ENCODE data around the gene MVK. TPM values are rescaled to one million over a fixed set of nuclear protein-coding genes. Genes with fewer than 3 reads are reported as not detected.

Gene MVK
- total RNA-seq, 1 experiment from 2014 or later = 50.8 TPM

DNA sequence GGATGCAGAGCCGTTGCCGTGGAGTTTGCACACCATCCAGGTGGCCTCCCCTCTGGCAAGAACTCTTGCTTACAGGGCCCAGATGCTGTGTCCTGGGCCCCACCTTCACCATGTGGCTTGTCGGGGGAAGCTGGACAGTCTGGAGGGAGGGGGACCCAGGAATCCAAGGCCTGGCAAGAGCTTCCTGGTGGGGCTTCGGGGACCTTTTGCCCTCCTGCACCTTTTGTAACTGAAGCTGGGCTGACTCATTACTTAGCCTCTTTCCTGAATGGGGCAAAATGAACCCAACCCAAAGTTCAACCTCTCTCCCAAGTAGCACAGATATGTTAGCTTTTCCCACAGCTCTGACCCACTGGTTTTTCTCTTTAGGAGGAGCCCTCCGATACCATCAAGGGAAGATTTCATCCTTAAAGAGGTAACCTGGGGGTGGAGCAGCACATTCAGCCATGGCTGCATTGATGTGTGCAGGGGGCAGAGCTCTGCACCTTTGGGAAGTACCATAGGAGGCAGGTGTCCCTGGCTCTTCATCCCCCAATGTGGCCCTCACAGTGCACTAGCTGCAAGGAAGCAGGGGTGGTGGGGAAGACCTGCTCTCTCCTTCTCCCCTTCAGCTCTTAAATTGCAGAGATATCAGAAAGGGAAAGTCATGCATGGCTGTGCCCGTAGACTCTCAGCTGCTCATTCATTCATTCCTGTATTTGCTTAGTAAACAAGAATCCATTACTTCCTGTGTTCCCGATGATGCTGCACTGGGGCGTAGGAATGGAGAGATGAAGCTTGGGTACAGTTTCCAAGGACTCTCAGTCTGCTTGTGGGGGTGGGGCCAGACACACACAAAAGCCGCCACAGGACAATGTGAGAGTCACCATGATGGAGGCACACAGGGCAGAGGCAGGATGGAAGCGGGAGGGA lies 13.0 kb downstream of the MVK start:
- DNase-seq = peak; percentile 79 to 80
- CTCF ChIA-PET = interaction anchor here (1.0 to 1.3 kb wide), 3 partner anchors 11 to 188 kb away, joined by 3 read pairs; no protein-coding TSS in a partner anchor
- POLR2A ChIA-PET (ENCODE audit: unreplicated experiment) = interaction anchor here (0.6 to 1.3 kb wide), 4 partner anchors 13 to 123 kb away, joined by 5 to 11 read pairs (median 6); partner anchors contain the start of genes MMAB and MVK

GRCh38 chr12:109587921-109588320 lies 14.3 kb downstream of the MVK start:
- peaks cover 20% of the 10 kb centered on the region for H3K4me1 ChIP-seq (replicated peaks; ENCODE audit: insufficient read depth)
- no peak overlapping the region for H3K4me2 ChIP-seq
- H3K27ac ChIP-seq = no peak overlapping the region
- H3K27me3 ChIP-seq (ENCODE audit: insufficient read depth, low read depth) = no peaks in the 10 kb centered on the region
- H3K79me2 ChIP-seq (ENCODE audit: low read depth) = no peaks in the 10 kb centered on the region
- no peak for DNase-seq
- intact Hi-C loops (cut with micrococcal nuclease; ENCODE audit: unreplicated experiment) = loop anchor here (2.0 kb wide), 1 partner anchor 125 kb away; no protein-coding TSS in a partner anchor
- H2AFZ ChIP-seq = no peak overlapping the region
- H3K36me3 ChIP-seq (ENCODE audit: low read depth) = no peaks in the 10 kb centered on the region
- H4K20me1 ChIP-seq (ENCODE audit: insufficient read depth) = no peaks in the 10 kb centered on the region
- H3K9me3 ChIP-seq (ENCODE audit: insufficient read depth, low read depth) = no peaks in the 10 kb centered on the region
- ChIA-PET POLR2A (ENCODE audit: unreplicated experiment) (no interaction called here), CTCF (no interaction called here)
- TF ChIP-seq, protein P1, sequence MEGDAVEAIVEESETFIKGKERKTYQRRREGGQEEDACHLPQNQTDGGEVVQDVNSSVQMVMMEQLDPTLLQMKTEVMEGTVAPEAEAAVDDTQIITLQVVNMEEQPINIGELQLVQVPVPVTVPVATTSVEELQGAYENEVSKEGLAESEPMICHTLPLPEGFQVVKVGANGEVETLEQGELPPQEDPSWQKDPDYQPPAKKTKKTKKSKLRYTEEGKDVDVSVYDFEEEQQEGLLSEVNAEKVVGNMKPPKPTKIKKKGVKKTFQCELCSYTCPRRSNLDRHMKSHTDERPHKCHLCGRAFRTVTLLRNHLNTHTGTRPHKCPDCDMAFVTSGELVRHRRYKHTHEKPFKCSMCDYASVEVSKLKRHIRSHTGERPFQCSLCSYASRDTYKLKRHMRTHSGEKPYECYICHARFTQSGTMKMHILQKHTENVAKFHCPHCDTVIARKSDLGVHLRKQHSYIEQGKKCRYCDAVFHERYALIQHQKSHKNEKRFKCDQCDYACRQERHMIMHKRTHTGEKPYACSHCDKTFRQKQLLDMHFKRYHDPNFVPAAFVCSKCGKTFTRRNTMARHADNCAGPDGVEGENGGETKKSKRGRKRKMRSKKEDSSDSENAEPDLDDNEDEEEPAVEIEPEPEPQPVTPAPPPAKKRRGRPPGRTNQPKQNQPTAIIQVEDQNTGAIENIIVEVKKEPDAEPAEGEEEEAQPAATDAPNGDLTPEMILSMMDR (conservative IDR thresholded peaks at IDR 0.05) = no peak
- no peak for TF ChIP-seq EZH2 (IDR thresholded peaks at IDR 0.05; ENCODE audit: low read depth)
- no peak overlapping the region for H3K4me3 ChIP-seq
- BruUV-seq (replicated peaks) = no TSS peak
- H3F3A ChIP-seq (ENCODE audit: insufficient read depth, low read depth) = peaks cover 15% of the 10 kb centered on the region; the same call in 1 of the 2 replicates
- H3K9me2 ChIP-seq (ENCODE audit: insufficient read depth) = no peaks in the 10 kb centered on the region

More for the DNA sequence above, 13.0 kb downstream of the MVK start:
- Histone ChIP-seq H3K36me3 (ENCODE audit: low read depth) (no peaks in the 10 kb centered on the region), H4K20me1 (ENCODE audit: insufficient read depth) (no peaks in the 10 kb centered on the region), H3K4me3 (no peak overlapping the region), H3F3A (ENCODE audit: insufficient read depth, low read depth) (peaks cover 18% of the 10 kb centered on the region; the same call in 1 of the 2 replicates), H3K27ac (peak overlapping the region; percentile 59), H3K79me2 (ENCODE audit: low read depth) (no peaks in the 10 kb centered on the region), H3K27me3 (ENCODE audit: insufficient read depth, low read depth) (no peaks in the 10 kb centered on the region), H3K9me3 (ENCODE audit: insufficient read depth, low read depth) (no peaks in the 10 kb centered on the region), H3K9me2 (ENCODE audit: insufficient read depth) (no peaks in the 10 kb centered on the region), H2AFZ (no peak overlapping the region), H3K4me2 (peak overlapping the region; percentile 47), H3K4me1 (replicated peaks; ENCODE audit: insufficient read depth) (peaks cover 30% of the 10 kb centered on the region)
- no TSS peak for BruUV-seq (replicated peaks)
- no peak for TF ChIP-seq EZH2 (IDR thresholded peaks at IDR 0.05; ENCODE audit: low read depth)
- TF ChIP-seq, protein P1 (conservative IDR thresholded peaks at IDR 0.05) = no peak
- intact Hi-C loops (cut with micrococcal nuclease; ENCODE audit: unreplicated experiment) = loop anchor here (2.0 kb wide), 1 partner anchor 124 kb away; no protein-coding TSS in a partner anchor

DNA sequence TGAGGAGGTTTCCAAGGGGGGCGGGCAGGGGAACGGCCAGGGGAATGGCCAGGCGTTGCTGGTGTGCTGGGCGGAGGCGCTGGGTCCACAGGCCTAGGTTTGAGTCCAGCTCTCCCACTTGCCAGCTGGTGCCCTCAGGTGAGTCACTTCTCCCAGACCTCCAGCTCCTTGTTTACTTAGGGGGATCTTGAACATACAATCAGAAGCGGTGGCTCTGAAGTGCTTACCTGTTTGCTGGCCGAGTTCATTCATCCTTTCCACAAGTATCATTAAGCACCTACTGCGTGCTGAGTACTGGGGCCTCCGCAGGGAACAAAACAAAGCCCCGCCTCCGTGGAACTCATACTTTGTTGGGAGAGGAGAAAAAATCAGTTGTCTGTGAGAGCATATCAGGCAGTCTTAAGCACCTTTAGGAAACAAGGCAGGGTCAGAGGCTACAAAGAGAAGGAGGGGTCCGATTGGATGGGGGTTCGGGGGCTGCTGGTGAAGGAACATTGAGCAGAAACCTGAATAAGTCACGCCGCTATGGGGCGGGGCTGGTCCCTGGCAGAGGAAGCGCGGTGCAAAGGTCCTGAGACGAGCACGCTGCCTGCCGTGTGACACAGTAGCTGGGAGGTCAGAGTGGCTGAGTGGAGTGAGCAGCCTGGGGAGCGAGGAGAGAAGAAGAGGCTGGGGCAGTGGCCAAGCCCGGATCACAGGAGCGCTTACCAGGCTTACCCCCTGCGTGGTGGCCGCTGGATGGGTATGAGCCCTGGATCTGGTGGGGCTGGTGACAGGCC lies 15.1 kb downstream of the MVK start:
- POLR2A ChIA-PET (ENCODE audit: unreplicated experiment) = no interaction called here

More for the DNA sequence above, 15.1 kb downstream of the MVK start:
- TF ChIP-seq EZH2 (IDR thresholded peaks at IDR 0.05; ENCODE audit: low read depth) = no peak
- TF ChIP-seq, protein P1 (conservative IDR thresholded peaks at IDR 0.05) = no peak
- intact Hi-C loops (cut with micrococcal nuclease; ENCODE audit: unreplicated experiment) = no loop called here
- Histone ChIP-seq H3K9me2 (ENCODE audit: insufficient read depth) (no peaks in the 10 kb centered on the region), H3K36me3 (ENCODE audit: low read depth) (no peaks in the 10 kb centered on the region), H2AFZ (no peak overlapping the region), H3K79me2 (ENCODE audit: low read depth) (no peaks in the 10 kb centered on the region), H3F3A (ENCODE audit: insufficient read depth, low read depth) (peaks cover 15% of the 10 kb centered on the region; the same call in 1 of the 2 replicates), H3K27ac (no peak overlapping the region), H3K9me3 (ENCODE audit: insufficient read depth, low read depth) (no peaks in the 10 kb centered on the region), H4K20me1 (ENCODE audit: insufficient read depth) (no peaks in the 10 kb centered on the region), H3K27me3 (ENCODE audit: insufficient read depth, low read depth) (no peaks in the 10 kb centered on the region), H3K4me1 (replicated peaks; ENCODE audit: insufficient read depth) (peaks cover 20% of the 10 kb centered on the region), H3K4me3 (no peak overlapping the region), H3K4me2 (no peak overlapping the region)
- no TSS peak for BruUV-seq (replicated peaks)
- DNase-seq = no peak
- CTCF ChIA-PET = no interaction called here

Measured in PC-9 (cell line).